Bronchial epithelial cell (primary cell): ENCODE measurements around the gene RAD51B. TPM values are rescaled to one million over a fixed set of nuclear protein-coding genes. Genes with fewer than 3 reads are reported as not detected.

Experiments used
- DNase-seq: peaks from one replicate; pipeline ENCODE4 v3.0.0-alpha.2; 2010; ENCODE audit warnings: low read depth
- FAIRE-seq: peaks from 2 replicates; lab custom pipeline; 2011; peaks lifted over from hg19 to GRCh38; lab: Jason Lieb, UNC
- H3K27me3 ChIP-seq: 2 replicates; pipeline ENCODE4 v1.5.1; 2011; ENCODE audit warnings: low read length; ENCODE audit not compliant: control insufficient read depth, insufficient read depth
- H3K36me3 ChIP-seq: 2 replicates; pipeline ENCODE4 v1.5.1; 2011; ENCODE audit warnings: low read length; ENCODE audit not compliant: control insufficient read depth, insufficient read depth
- H3K4me3 ChIP-seq: 2 replicates; pipeline ENCODE4 v1.5.1; 2011; ENCODE audit warnings: mild to moderate bottlenecking, low read depth, low read length, control low read depth
- CTCF ChIP-seq: IDR thresholded peaks from 2 replicates; pipeline ENCODE4 v1.5.1; 2011; ENCODE audit warnings: mild to moderate bottlenecking, moderate library complexity, low read length, control low read depth, inconsistent platforms; ENCODE audit not compliant: insufficient read depth, severe bottlenecking
- total RNA-seq: library from RNA; depleted of rRNA; stranded (reverse); fragments of >200 nt; gene quantifications from 2 replicates; pipeline ENCODE4 v1.2.1, GENCODE V29; 2014

Gene RAD51B
- total RNA-seq, 1 donor from 2014 or later = 12.1 TPM

GRCh38 chr14:68663385-68664076 lies 844.0 kb downstream of the RAD51B start:
- H3K36me3 ChIP-seq = no peaks in the 10 kb centered on the region
- TF ChIP-seq CTCF = no peak
- no peaks in the 10 kb centered on the region for H3K27me3 ChIP-seq
- no peak for FAIRE-seq
- no peak overlapping the region for H3K4me3 ChIP-seq
- DNase-seq = peak; percentile 43

- no peak for FAIRE-seq
- H3K27me3 ChIP-seq = no peaks in the 10 kb centered on the region
Measured at GRCh38 chr14:68664225-68664681, 844.7 kb downstream of the RAD51B start.

GRCh38 chr14:68665131-68665530 lies 845.6 kb downstream of the RAD51B start:
- no peak for TF ChIP-seq CTCF

More at GRCh38 chr14:68664225-68664681, 844.7 kb downstream of the RAD51B start:
- TF ChIP-seq CTCF = no peak
- no peak for DNase-seq
- no peaks in the 10 kb centered on the region for H3K36me3 ChIP-seq
- H3K4me3 ChIP-seq = no peak overlapping the region

GRCh38 chr14:68665792-68666204 lies 846.2 kb downstream of the RAD51B start:
- Histone ChIP-seq H3K27me3 (no peaks in the 10 kb centered on the region), H3K36me3 (no peaks in the 10 kb centered on the region), H3K4me3 (no peak overlapping the region)
- FAIRE-seq = no peak
- no peak for TF ChIP-seq CTCF
- DNase-seq = no peak

More at GRCh38 chr14:68665131-68665530, 845.6 kb downstream of the RAD51B start:
- H3K27me3 ChIP-seq = no peaks in the 10 kb centered on the region
- no peak for FAIRE-seq
- no peak for DNase-seq
- no peak overlapping the region for H3K4me3 ChIP-seq
- H3K36me3 ChIP-seq = no peaks in the 10 kb centered on the region

- no peaks in the 10 kb centered on the region for H3K27me3 ChIP-seq
- TF ChIP-seq CTCF = no peak
- H3K36me3 ChIP-seq = no peaks in the 10 kb centered on the region
- FAIRE-seq (no peak), DNase-seq (no peak)
- H3K4me3 ChIP-seq = no peak overlapping the region
Measured at GRCh38 chr14:68666236-68666635, 846.7 kb downstream of the RAD51B start.
